COLO668 (cell line): ENCODE data around the gene CEP250.
A peak's percentile ranks its signal among the peaks of the same experiment; 100 is the strongest.
"Not testable (repeated sequence)": the region's sequence is repeated elsewhere in the genome, so short reads cannot be mapped to it uniquely, and the experiment has no call there.

Experiments
- DNase-seq: peaks from one replicate; lab custom pipeline; 2025; ENCODE audit not compliant: unreplicated experiment; lab: John Stamatoyannopoulos, UW

The CEP250 gene

GRCh38 chr20:35454881-35455609 is at the start of gene CEP250:
Gene CEP250 (plus strand): TSS chr20:35455598. CDS start chr20:35462368, 6,770 bp downstream.
- DNase-seq: peak; percentile 99

GRCh38 chr20:35405775-35406174 is 49.6 kb upstream of the CEP250 start:
- DNase-seq: no peak

- no peak for DNase-seq
Measured at GRCh38 chr20:35408270-35408669, 47.1 kb upstream of the CEP250 start.

GRCh38 chr20:35409542-35409941 is 45.9 kb upstream of the CEP250 start:
- no peak for DNase-seq

- no peak for DNase-seq
Measured at GRCh38 chr20:35410613-35411012, 44.8 kb upstream of the CEP250 start.

DNA sequence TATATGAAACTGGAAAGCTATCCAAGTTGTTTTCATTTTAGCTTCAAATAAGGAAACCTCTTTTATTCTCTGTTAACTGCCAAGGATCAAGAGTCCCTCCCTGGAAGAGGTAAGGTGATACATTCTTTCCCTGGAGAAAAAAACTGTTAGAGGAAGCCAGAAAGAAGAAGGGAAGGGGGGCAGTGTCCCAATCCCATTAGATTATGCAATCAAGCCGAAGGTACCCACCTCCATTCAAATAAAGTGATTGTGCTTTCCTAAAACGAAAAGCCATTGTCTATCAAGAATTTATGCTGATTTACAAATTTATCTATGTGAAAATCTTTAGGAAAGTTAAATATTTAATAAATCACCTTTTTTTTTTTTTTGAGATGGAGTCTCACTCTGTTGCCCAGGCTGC is 34.1 kb upstream of the CEP250 start:
- DNase-seq: no peak

DNA sequence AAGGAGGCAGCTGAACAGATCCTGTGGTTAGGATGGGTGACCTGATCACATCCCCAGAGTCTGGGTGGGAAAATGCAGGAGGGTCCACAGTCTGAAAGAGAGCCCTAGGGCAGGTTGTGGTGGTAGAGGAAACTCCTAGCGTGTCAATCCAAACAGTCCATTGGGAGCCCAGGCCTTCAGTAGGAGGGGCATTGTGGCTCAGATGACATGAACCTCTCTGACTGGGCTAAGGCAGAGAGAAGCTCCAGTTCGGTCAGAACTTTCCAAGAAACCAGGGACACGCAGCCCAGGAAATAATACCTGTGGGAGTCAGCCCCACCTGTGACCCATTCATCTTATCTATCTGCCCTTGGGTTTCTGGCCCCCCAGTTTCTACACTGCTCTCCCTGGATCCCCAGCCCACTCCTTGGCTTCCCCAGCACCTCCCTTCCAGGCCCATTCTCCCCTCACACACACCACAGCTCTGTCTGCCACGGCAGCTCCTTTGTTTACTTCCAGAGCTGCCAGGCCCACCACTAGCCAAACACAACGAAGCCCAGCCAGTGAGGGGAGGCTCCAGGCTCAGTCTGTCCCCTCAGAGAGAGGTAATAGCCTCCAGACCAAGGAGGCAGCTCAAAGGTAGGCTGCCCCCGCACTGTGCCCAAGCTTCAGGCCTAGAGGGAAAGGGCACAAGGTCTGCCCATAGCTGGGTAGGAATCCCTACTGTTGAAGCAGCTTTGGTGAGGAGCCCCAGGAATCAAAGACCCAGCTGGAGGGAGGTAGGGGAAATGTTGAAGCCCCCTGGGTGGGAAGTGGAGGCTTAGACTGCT is 23.6 kb upstream of the CEP250 start:
- DNase-seq: no peak

- no peak for DNase-seq
Measured at GRCh38 chr20:35432430-35432735, 23.0 kb upstream of the CEP250 start.

- DNase-seq: no peak
Measured at GRCh38 chr20:35433337-35433736, 22.1 kb upstream of the CEP250 start.

- no peak for DNase-seq
Measured at GRCh38 chr20:35434085-35435005, 21.1 kb upstream of the CEP250 start.

DNA sequence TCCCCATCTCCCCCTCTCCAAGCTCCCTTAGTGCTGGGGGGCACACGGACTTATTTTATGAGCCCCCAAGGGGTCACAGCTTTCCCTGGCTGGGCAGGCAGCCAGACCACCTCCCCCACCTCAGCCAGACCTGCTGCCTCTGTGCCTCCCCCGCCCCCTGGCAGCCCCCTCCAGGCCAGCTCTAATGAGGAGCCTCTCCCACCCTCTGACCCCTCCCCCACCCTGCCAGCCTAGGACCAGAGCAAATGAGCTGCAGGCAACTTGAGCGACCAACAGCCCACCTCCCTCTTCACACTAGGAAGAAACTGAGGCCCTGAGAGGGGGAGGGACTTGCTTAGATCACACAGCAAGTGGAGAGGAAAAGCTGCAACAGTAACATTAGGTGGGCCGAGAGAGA is 19.2 kb upstream of the CEP250 start:
- DNase-seq: no peak

GRCh38 chr20:35437599-35437998 is 17.8 kb upstream of the CEP250 start:
- no peak for DNase-seq

DNA sequence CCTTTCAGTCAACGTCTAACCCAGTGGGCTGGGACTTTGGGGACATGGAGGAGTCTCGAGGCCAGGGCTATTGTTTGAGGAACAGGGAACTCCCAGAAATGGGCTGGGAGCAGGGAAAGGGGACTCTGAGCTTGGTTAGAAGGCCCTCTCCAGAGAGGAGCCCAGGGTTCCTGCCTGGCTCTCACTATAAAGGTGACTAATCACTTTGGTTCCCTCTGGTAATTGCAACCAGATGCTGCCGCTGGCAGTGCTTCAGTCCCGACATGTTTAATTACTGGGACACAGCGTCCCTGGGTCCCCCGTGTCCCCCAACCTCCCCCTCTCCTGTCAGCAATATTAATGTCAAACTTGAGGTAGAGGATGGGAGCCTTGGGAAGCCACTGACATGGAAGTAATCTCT is 12.4 kb upstream of the CEP250 start:
- DNase-seq: no peak

DNA sequence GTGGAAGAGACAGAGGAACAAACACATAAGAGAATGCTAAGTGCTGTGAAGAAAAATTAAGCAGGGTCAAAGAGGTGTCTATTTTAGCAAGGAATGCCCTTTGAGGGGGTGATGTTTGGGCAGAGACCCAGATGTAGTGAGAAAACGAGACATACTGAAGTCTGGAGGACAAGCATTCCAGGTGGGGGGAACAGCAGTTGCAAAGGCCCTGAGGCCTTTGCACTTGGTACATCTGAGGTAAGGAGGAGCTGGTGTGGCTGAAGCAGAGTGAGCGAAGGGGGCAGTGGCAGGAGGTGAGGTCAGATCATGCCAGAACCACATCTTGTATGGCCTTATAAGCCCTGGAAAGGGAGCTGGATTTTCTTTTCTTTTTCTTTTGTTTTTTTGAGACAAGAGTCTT is 11.2 kb upstream of the CEP250 start:
- no peak for DNase-seq

- DNase-seq: no peak
Measured at GRCh38 chr20:35446356-35447078, 8.9 kb upstream of the CEP250 start.

- peak; percentile 84 for DNase-seq
Measured at GRCh38 chr20:35447082-35447789, 8.2 kb upstream of the CEP250 start.

- DNase-seq: no peak
Measured at GRCh38 chr20:35448788-35449373, 6.5 kb upstream of the CEP250 start.

DNA sequence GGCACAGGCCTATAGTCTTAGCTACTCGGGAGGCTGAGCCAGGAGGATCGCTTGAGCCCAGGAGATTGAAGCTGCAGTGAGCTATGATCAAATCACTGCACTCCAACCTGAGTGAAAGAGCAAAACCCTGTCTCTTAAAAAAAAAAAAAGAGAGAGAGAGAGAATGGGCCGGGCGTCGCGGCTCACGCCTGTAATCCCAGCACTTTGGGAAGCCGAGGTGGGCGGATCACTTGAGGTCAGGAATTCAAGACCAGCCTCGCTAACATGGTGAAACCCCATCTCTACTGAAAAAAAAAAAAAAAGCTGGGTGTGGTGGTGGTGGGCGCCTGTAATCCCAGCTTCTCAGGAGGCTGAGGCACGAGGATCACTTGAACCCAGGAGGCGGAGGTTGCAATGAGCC is 5.5 kb upstream of the CEP250 start:
- not testable (repeated sequence) for DNase-seq

- DNase-seq: peak; percentile 36
Measured at GRCh38 chr20:35451295-35451694, 4.1 kb upstream of the CEP250 start.

DNA sequence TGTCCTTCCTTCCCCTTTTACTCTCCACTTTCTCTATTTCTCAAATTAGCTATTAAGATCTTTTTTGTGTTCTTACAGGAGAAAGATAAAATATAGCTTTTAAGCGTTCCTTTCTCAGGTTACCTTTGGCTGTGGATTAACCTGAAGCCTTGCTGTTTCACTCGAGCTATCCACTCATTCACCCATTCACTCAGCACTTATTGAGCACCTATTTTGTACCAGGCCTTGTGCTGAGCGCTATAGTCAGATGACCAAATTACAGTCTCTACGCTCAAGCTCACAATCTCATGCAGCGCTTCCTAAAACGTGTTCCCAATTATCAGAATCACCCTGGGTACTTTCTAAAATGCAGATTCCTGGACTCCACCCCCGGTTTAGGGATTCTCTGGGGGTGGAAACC is 1.8 kb upstream of the CEP250 start:
- DNase-seq: no peak
